T47D (cell line): ENCODE data around the gene DSCAML1.

Experiments
- DNase-seq, 2 experiments: peaks; one replicate each; pipeline versions ENCODE4 v3.0.0 to v3.0.0-alpha.2; 2011 to 2012; ENCODE audit warnings: low read depth in 1 of 2, low spot score in 1 of 2
- JUND ChIP-seq: IDR thresholded peaks from 2 replicates; pipeline ENCODE4 v1.6.1; 2012; ENCODE audit warnings: low read depth
- in situ Hi-C: cut with HindIII; loops from 2 replicates; pipeline ENCODE4 v1.10.0; 2016; ENCODE audit warnings: low sequenced_read_pairs, low pct_unique_long_range_greater_than_20kb

DSCAML1 gene

DNA sequence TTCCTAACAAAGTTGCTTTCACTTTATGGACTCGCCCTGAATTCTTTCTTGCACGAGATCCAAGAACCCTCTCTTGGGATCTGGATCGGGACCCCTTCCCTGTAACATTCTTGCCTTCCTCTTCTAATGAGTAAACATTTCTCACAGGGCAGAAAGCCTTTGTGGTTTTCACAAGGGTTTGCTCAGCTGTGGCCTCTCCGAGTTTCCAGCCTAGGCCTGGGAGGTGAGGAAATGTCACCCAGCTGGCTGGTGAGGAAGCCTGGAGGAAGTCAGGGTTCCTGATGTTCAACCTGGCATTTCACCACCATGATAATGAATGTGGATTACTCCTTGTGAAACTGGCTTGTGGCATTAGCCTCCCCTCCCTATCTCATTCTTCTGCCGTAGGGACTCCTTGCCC lies 224.9 kb downstream of the DSCAML1 start:
- peak; percentile 23 to 70 for DNase-seq
- TF ChIP-seq JUND = no peak
- in situ Hi-C loops = no loop called here

DNA sequence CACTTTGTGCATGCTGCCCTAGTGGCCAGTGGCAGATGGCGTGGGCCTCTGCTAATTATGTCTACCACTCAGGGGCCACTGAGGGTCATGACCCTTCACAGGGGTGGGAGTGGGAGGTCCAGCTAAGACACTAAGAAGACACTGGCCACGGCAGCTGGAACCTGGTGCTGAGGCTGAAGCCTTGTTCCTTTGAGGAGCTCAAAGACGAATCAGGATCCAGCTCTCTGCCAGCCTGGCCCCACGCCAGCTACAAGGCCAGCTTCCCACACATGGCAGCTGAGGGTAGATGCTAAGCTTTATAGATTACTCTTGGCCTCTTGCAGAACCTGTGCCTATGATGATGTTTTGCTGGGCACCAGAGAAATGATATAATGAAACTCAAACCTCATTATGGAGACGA lies 226.3 kb downstream of the DSCAML1 start:
- TF ChIP-seq JUND = no peak
- in situ Hi-C loops = no loop called here
- DNase-seq = peak in 1 of 2 experiments; percentile 43

DNA sequence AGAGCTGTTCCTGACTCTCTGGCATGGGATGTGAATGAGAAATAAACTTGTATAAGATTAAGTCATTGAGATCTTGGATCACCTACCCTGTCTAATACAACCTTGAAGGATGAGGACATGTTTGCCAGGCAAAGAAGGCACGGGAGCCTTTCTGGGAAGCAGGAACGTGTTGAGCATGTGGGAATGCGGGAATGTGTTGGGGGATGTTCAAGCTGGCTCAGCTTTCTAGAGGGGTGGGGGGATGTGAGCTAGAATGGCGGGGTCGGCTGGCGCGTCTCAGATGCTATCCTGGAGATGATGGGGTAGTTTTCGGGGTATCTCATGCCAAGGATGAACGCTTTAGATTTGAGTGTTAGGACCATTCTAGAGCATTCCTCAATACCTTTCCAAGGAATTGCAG lies 227.1 kb downstream of the DSCAML1 start:
- in situ Hi-C loops = no loop called here
- no peak for DNase-seq
- TF ChIP-seq JUND = no peak

DNA sequence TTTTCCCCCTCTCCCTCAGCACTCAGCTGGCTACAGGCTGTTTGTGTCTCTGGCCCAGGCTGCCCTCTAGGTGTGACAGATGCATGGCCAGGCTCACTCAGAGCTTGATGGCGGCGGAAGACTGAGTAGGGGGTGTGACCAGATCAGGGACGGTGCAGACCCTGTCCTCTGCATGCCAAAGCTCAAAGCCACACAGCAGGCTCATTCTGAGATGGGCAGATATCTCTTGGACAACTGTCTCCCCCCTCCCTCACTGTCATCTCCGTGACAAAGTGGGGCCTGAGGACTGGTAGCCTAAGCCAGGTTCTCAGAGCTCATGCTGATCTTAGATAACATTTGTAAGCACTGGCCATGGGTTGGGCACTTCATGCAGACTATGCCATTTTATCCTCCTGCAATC lies 231.3 kb downstream of the DSCAML1 start:
- TF ChIP-seq JUND = no peak
- DNase-seq = no peak
- in situ Hi-C loops = no loop called here

DNA sequence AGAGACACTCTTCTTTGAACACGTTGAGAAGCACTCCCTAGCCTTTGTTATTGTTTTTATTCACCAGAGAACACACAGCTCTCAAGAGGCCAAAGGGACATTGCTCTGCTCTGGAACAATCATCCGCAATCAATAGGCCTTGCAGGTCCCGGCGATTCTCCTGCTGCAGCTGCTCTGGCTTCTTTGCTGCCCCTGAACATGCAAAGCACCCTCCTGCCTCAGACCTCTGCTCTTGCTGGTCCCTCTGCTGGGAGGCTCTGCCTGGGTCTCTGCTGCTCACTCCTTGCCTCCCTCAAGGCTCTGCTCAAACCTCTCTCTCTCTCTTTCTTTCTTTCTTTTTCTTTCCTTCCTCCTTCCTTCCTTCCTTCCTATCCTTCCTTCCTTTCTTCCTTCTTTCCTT lies 232.7 kb downstream of the DSCAML1 start:
- in situ Hi-C loops = no loop called here
- TF ChIP-seq JUND = no peak
- no peak for DNase-seq

DNA sequence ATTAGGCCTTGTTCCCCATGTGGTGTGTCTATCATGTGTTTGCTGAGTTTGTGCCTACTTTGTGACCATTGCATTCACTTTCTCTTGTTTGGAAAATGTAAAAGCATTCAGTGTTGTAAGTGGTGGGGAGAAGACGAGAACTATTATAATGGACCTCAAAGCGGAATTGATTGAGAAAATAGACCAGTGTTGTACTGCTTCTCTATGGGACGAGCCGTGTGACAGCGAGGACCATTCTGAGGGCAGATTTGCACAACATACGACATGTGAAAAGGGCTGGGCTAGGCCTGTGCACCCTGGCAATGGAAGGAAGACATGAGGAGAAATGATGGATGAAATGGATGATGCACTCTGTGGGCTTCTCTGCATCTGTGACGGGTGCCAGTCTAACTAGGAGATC lies 233.5 kb downstream of the DSCAML1 start:
- in situ Hi-C loops = no loop called here
- no peak for TF ChIP-seq JUND
- DNase-seq = no peak

DNA sequence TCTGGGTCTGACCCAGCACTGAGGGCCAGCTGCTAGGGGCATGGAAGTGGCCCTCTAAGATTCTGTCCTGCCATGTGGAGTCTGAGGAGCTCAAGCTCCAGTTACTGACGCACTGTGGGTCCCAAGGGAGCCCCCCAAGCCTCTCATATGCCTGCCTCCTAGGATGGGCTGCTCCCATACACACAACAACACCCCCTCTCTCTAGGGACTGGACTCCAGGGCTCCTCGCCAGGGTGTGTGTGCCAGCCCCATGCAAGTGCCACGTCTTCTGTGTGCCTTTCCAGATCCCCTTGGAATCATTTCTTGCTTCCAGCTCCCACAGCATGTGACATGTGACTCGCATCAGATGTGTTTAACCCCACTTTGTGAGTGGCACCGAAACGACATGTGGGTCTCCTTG lies 234.9 kb downstream of the DSCAML1 start:
- no peak for TF ChIP-seq JUND
- no peak for DNase-seq
- in situ Hi-C loops = no loop called here

DNA sequence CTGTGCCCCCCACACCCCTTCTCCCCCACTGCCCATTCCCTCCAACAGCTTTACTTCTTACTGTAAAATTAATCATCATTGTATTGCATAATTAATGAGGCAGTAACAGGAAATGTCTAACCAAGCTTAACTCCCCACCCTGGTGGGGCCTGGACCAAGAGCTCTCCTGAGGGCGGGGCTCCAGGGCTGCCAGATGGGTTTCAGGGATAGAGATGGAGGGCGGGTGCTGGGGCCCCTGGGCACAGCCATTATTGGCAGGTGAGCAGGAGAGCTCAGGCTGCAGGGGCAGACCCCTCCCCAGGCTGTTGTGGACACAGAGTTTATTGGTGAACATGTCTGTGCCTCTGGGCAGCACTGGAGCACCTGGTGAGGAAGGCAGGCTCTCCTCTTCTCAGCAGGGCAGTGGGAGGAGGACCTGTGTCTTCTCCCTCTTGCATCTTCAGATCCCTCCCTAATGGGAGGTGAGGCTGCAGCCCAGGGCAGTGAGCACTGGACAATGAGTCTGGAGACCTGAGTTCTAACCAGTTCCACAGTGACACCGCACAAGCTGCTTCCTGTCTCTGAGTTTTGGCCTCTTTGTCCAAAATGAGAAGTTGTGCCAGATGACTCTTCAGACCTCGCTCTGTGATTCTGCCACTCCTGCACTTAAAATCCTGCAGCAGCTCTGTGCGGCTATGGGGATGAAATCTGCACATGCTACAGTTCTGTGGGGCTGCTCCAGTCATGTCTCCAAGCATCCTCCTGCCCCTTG lies 236.1 kb downstream of the DSCAML1 start:
- TF ChIP-seq JUND = no peak
- no peak for DNase-seq
- in situ Hi-C loops = no loop called here

DNA sequence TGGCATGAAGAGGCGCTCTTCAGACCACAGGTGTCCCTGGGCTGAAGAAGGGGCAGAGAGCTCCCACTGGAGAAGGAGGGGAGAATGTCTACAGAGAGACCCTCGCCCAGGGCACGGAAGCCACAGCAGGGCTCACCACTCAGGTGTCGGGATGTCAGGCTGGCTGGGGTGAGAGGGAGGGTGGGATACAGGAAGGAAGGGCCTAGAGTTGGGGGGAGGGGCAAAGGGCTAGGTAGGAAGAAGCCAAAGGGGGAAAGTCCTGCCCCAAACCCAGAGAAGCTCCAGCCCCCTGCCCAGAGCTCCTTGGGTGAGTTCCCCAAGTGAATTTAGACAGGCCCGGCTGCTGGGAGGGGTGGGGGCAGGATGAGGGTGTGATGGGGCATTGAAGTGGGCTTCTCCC lies 237.3 kb downstream of the DSCAML1 start:
- in situ Hi-C loops = no loop called here
- no peak for TF ChIP-seq JUND

DNA sequence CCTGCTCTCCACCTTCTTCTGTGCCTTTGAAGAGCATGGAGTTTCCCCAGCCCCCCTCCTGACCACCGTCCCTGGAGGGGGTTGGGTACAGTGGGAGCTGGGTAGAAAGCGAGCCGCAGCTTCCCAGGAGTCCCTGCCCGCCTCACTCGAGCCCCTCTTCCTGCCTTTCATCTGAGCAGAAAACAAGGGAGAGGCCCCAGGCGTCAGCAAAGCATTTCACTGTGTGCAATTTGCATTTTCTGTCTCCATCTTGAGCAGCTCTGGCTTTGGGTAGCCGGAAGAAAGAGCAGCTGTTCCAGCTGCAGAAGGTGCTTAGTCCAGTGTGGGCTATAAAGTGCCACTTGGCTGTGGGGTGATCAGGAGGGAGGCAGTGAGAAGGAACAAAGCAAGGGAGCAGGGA lies 239.7 kb downstream of the DSCAML1 start:
- in situ Hi-C loops = no loop called here
- no peak for TF ChIP-seq JUND
- no peak for DNase-seq

More for the DNA sequence above, 237.3 kb downstream of the DSCAML1 start:
- no peak for DNase-seq

DNA sequence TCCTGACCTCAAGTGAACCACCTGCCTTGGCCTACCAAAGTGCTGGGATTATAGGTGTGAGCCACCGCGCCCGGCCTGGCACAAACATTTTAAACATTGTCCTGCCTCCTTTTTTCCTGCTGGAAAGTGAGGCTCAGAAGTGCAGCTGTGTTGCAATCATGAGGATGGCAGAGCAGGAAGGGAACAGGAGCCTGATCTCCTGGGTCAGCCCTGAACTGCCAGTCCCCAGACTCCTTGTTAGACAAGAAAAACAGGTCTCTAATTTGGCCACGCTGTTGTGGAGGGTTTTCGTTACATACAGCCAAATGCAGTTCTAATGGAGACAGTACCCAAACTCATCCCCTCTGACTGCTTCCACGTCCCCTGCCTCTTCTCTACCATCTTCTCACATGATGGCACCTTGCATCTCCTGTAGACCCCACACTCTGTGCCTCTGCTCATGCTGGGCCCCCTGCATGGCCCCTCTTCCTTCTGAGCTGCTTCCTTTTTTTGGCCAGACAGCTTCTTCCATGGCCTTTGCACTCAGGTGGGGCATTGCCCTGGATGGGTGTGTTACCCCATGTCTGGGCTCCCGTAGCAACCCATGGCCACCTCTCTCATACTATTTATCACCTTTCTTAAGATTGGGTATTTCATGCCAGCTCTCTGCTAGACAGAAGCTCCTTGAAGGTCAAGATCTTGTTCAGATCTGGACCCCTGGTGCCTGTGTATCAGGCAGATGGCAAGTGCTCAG lies 242.2 kb downstream of the DSCAML1 start:
- in situ Hi-C loops = no loop called here
- TF ChIP-seq JUND = no peak

DNA sequence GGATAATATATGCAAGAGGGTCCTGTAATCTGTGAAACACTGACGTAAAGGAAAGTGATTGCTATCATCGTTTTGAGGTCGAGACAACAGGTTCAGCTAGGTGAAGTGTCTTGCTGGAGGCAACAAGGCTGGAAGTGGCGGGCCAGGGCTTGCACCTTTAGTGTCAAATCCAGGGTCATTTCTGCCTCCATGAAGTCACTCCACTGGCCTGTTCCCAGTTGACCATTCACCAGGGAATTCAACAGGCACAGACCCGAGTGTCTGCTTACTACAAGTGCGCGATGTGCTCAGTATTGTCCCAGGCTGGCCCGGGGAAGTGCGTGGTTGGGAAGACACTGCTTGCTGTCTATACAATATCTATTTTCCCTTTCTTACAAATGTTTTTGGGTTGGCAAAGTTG lies 244.4 kb downstream of the DSCAML1 start:
- DNase-seq = no peak
- in situ Hi-C loops = no loop called here
- no peak for TF ChIP-seq JUND

More for the DNA sequence above, 242.2 kb downstream of the DSCAML1 start:
- DNase-seq = peak; percentile 31 to 88

DNA sequence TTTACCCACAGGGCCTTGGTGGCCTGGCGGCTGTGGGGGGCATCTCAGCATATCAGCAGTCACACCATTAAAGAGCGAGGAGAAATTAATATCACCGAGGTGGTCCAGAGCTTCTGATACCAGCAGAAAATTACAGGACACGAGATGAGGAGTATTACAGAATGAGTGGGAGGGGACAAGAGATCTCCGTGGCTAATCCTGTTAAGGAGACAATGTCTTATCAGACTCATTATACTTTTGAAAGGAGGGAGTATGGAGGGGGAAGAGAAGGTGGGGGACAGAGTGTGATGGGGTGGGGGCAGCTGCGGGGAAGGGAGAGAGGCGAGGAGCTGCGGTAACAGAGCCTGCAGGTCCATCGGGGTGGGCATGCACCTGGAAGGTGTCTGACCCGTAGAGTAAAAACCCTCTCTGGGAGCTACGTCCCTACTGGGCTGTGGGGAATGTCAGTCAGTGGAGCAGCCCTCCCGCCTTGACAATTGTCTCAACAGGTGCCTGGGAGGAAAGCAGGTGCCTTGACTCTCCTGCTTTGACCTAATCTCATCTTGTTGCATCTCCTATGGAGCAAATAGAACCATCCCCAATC lies 245.2 kb downstream of the DSCAML1 start:
- TF ChIP-seq JUND = no peak
- in situ Hi-C loops = no loop called here
- DNase-seq = no peak
